A549 (cell line): ENCODE measurements around the gene SST. TPM values are rescaled to one million over a fixed set of nuclear protein-coding genes. Genes with fewer than 3 reads are reported as not detected.

Experiments used
- ATAC-seq, 2 experiments: fragments of 200-7000 bp in 1 of 2; fragments of >200 bp in 1 of 2; cut with Nextera tagmentation in 1 of 2; cut with Tn5 transposase in 1 of 2; 3 replicates each; pipeline versions ENCODE4 v1.8.0 to v1.9.1; 2018 to 2020; ENCODE audit warnings: mild to moderate bottlenecking in 1 of 2, moderate library complexity in 1 of 2
- CTCF ChIA-PET: fragments of 300-600 bp; sonication (Branson Sonifier 250); formaldehyde crosslinking; extraction: SDS; loops from one replicate; lab custom pipeline; 2021; ENCODE audit warnings: antibody characterized with exemption, inconsistent platforms; lab: Yijun Ruan, JAX
- POLR2A ChIA-PET: fragments of 350-600 bp; formaldehyde crosslinking; extraction: SDS; loops from one replicate; lab custom pipeline; 2021; ENCODE audit warnings: antibody characterized with exemption, inconsistent platforms; lab: Yijun Ruan, JAX
- DNase-seq, 2 experiments: peaks; one replicate each; pipeline versions ENCODE4 v3.0.0 to v3.0.0-alpha.2; 2011 to 2016; ENCODE audit warnings: low read depth in 1 of 2, low spot score in 1 of 2
- FAIRE-seq: peaks from 2 replicates; lab custom pipeline; 2011; peaks lifted over from hg19 to GRCh38; lab: Jason Lieb, UNC
- H3K27ac ChIP-seq, 2 experiments: fragments of >200 bp; sonication (Bioruptor Twin); formaldehyde crosslinking; 3 replicates each; pipeline ENCODE4 v1.5.1; 2016 to 2017
- H3K4me1 ChIP-seq: fragments of >200 bp; sonication (Bioruptor Twin); formaldehyde crosslinking; 3 replicates; pipeline ENCODE4 v1.6.1; 2016
- H3K4me2 ChIP-seq: fragments of >200 bp; sonication (Bioruptor Twin); formaldehyde crosslinking; 3 replicates; pipeline ENCODE4 v1.6.1; 2016
- H3K4me3 ChIP-seq: fragments of >200 bp; sonication (Bioruptor Twin); formaldehyde crosslinking; 3 replicates; pipeline ENCODE4 v1.5.1; 2016
- H3K9me3 ChIP-seq: fragments of >200 bp; sonication (Bioruptor Twin); formaldehyde crosslinking; 3 replicates; pipeline ENCODE4 v1.6.1; 2016
- CHD2 ChIP-seq: fragments of 150-350 bp; IDR thresholded peaks from 2 replicates; pipeline ENCODE4 v1.6.1; 2014; ENCODE audit warnings: low read length; ENCODE audit not compliant: partially characterized antibody
- CTCF ChIP-seq: fragments of >200 bp; sonication (Bioruptor Twin); formaldehyde crosslinking; IDR thresholded peaks from 3 replicates; pipeline ENCODE4 v1.5.1; 2016
- E2F6 ChIP-seq: IDR thresholded peaks from 2 replicates; pipeline ENCODE4 v1.6.1; 2012; ENCODE audit warnings: low read depth, borderline replicate concordance
- EHMT2 ChIP-seq: fragments of 200-600 bp; sonication (generic); IDR thresholded peaks from 2 replicates; pipeline ENCODE4 v1.6.1; 2016; ENCODE audit warnings: antibody characterized with exemption, low read depth, mild to moderate bottlenecking, moderate library complexity
- ESRRA ChIP-seq: fragments of 150-350 bp; IDR thresholded peaks from 2 replicates; pipeline ENCODE4 v1.6.1; 2014; ENCODE audit warnings: mild to moderate bottlenecking, low read length, borderline replicate concordance
- FOSL2 ChIP-seq, 2 experiments: fragments of 450-650 bp in 1 of 2; fragments of >200 bp in 1 of 2; sonication (Bioruptor Twin) in 1 of 2; formaldehyde crosslinking; IDR thresholded peaks; 2 replicates each; pipeline versions ENCODE4 v1.5.0 to v1.6.1; 2016 to 2020; ENCODE audit warnings: mild to moderate bottlenecking in 1 of 2, moderate library complexity in 1 of 2
- HES2 ChIP-seq: fragments of >200 bp; sonication (Bioruptor Twin); formaldehyde crosslinking; IDR thresholded peaks from 2 replicates; pipeline ENCODE4 v1.6.1; 2016
- HEYL ChIP-seq: fragments of 250-450 bp; sonication (Bioruptor Pico); IDR thresholded peaks from 2 replicates; pipeline ENCODE4 v1.8.0; 2021; ENCODE audit warnings: mild to moderate bottlenecking, moderate library complexity
- HOXB13 ChIP-seq: fragments of 250-450 bp; sonication (Bioruptor Pico); IDR thresholded peaks from 2 replicates; pipeline ENCODE4 v1.5.0; 2020; ENCODE audit warnings: low read depth, mild to moderate bottlenecking, moderate library complexity
- HOXB5 ChIP-seq: fragments of 250-450 bp; sonication (Bioruptor Pico); IDR thresholded peaks from 2 replicates; pipeline ENCODE4 v1.5.0; 2020; ENCODE audit warnings: mild to moderate bottlenecking, moderate library complexity
- JUN ChIP-seq, 2 experiments: fragments of >200 bp; sonication (Bioruptor Twin); formaldehyde crosslinking; IDR thresholded peaks; 2 replicates in 1 of 2; 3 replicates in 1 of 2; pipeline ENCODE4 v1.6.1; 2016 to 2017
- PBX3 ChIP-seq: IDR thresholded peaks from 2 replicates; pipeline ENCODE4 v1.6.1; 2012
- PHF8 ChIP-seq: fragments of 200-600 bp; sonication (generic); IDR thresholded peaks from 2 replicates; pipeline ENCODE4 v1.6.1; 2016; ENCODE audit warnings: low read depth, mild to moderate bottlenecking, antibody characterized with exemption, moderate library complexity, borderline replicate concordance
- POLR2A ChIP-seq: IDR thresholded peaks from 2 replicates; pipeline ENCODE4 v1.6.1; 2012; ENCODE audit warnings: mild to moderate bottlenecking, low read length
- RCOR1 ChIP-seq: fragments of 150-350 bp; IDR thresholded peaks from 2 replicates; pipeline ENCODE4 v1.6.1; 2014; ENCODE audit warnings: antibody characterized with exemption, low read length, low read depth
- RNF2 ChIP-seq: fragments of 200-600 bp; sonication (generic); IDR thresholded peaks from 2 replicates; pipeline ENCODE4 v1.6.1; 2016; ENCODE audit warnings: low read depth, mild to moderate bottlenecking, antibody characterized with exemption, moderate library complexity, borderline replicate concordance
- SMC3 ChIP-seq: fragments of >200 bp; sonication (Bioruptor Twin); formaldehyde crosslinking; IDR thresholded peaks from 3 replicates; pipeline ENCODE4 v1.6.1; 2018; ENCODE audit warnings: inconsistent platforms
- SREBF2 ChIP-seq: fragments of 450-650 bp; IDR thresholded peaks from 2 replicates; pipeline ENCODE4 v1.6.1; 2014; ENCODE audit warnings: mild to moderate bottlenecking, moderate library complexity
- TP53 ChIP-seq: fragments of 250-450 bp; sonication (Bioruptor Pico); IDR thresholded peaks from 2 replicates; pipeline ENCODE4 v1.5.0; 2021; ENCODE audit warnings: mild to moderate bottlenecking, moderate library complexity
- ZC3H11A ChIP-seq: fragments of 450-650 bp; IDR thresholded peaks from 2 replicates; pipeline ENCODE4 v1.6.1; 2014; ENCODE audit warnings: antibody characterized with exemption, mild to moderate bottlenecking
- ZNF302 ChIP-seq: fragments of 250-450 bp; sonication (Bioruptor Pico); IDR thresholded peaks from 2 replicates; pipeline ENCODE4 v1.9.0; 2021; ENCODE audit warnings: inconsistent platforms, mild to moderate bottlenecking, moderate library complexity
- ZSCAN20 ChIP-seq: fragments of 250-450 bp; sonication (Bioruptor Pico); IDR thresholded peaks from 2 replicates; pipeline ENCODE4 v1.8.0; 2022; ENCODE audit warnings: mild to moderate bottlenecking, moderate library complexity
- WGBS: methylation state at CpG from one replicate; pipeline ENCODE4 v1.1.6; 2017; ENCODE audit errors: missing lambda C conversion rate; 5-methylcytosine and 5-hydroxymethylcytosine counted together
- polyA plus RNA-seq, 4 experiments: library from polyadenylated mRNA; depleted of rRNA in 3 of 4; stranded (reverse); fragments of >200 nt; fragmentation: RNase III in 1 of 4; extraction: RNeasy Plus Mini Kit Qiagen cat#74134 plus additional on column Dnase treatment in 1 of 4; gene quantifications; 2 replicates in 3 of 4; 3 replicates in 1 of 4; pipeline ENCODE4 v1.2.3, GENCODE V29; 2011 to 2017

SST gene
- polyA plus RNA-seq, 2 of the 4 experiments (the other 2 are of a cell fraction), result not detected

- TF ChIP-seq HEYL (CRISPR knock-in tag) (no peak), ZSCAN20 (CRISPR knock-in tag) (no peak), PHF8 (no peak), E2F6 (no peak), EHMT2 (no peak), RNF2 (no peak), POLR2A (no peak), RCOR1 (no peak), HOXB13 (no peak)
- FAIRE-seq (no peak), DNase-seq (no peak), ATAC-seq (no peak)
- Histone ChIP-seq H3K9me3 (no peaks in the 10 kb centered on the region), H3K4me1 (no peaks in the 10 kb centered on the region), H3K4me2 (no peak overlapping the region), H3K27ac (no peak overlapping the region), H3K4me3 (no peak overlapping the region)
- POLR2A ChIA-PET, result no interaction called here
- CTCF ChIA-PET, result no interaction called here
These were observed 33.7 kb downstream of the SST start for GRCh38 chr3:187636528-187636927.

GRCh38 chr3:187630404-187630803 is 39.8 kb downstream of the SST start:
- ChIA-PET CTCF (interaction anchor here (1.2 kb wide), 1 partner anchor 310 kb away, joined by 3 read pairs; no protein-coding TSS in a partner anchor), POLR2A (no interaction called here)
- DNase-seq (no peak), ATAC-seq (no peak), FAIRE-seq (no peak)
- Histone ChIP-seq H3K4me2 (no peak overlapping the region), H3K27ac (no peak overlapping the region), H3K4me3 (no peak overlapping the region), H3K4me1 (no peaks in the 10 kb centered on the region), H3K9me3 (no peaks in the 10 kb centered on the region)
- no peak for TF ChIP-seq E2F6
- TF ChIP-seq SMC3, result no peak
- TF ChIP-seq ESRRA, result no peak
- WGBS, result 54% methylated on average over 3 of the region's 3 CpGs

- H3K27ac ChIP-seq, result no peak overlapping the region
- FAIRE-seq, result no peak
These were observed 40.5 kb downstream of the SST start for GRCh38 chr3:187629711-187630110.

More at GRCh38 chr3:187629711-187630110, 40.5 kb downstream of the SST start:
- no peak overlapping the region for H3K4me3 ChIP-seq
- 41% methylated on average over 4 of the region's 4 CpGs for WGBS
- H3K4me1 ChIP-seq, result no peaks in the 10 kb centered on the region
- no peak for TF ChIP-seq HES2
- no peak for TF ChIP-seq ZNF302 (CRISPR knock-in tag)
- no peak for TF ChIP-seq ZC3H11A
- TF ChIP-seq CTCF, result no peak
- TF ChIP-seq PBX3, result no peak
- TF ChIP-seq SREBF2, result no peak
- TF ChIP-seq FOSL2 (IDR thresholded peaks at IDR 0.05), result no peak
- no peak for TF ChIP-seq FOSL2 (CRISPR knock-in tag; IDR thresholded peaks at IDR 0.05)
- no peak for TF ChIP-seq HEYL (CRISPR knock-in tag)
- no peak for TF ChIP-seq TP53 (CRISPR knock-in tag)
- no peak for TF ChIP-seq JUN (IDR thresholded peaks at IDR 0.05)
- no peak for TF ChIP-seq HOXB5 (CRISPR knock-in tag)
- TF ChIP-seq CHD2, result no peak
- TF ChIP-seq, all 56 proteins: peak for 0
- no peak overlapping the region for H3K4me2 ChIP-seq
- POLR2A ChIA-PET, result no interaction called here
- DNase-seq (no peak), ATAC-seq (no peak)
- CTCF ChIA-PET, result interaction anchor here (1.2 kb wide), 1 partner anchor 310 kb away, joined by 3 read pairs; no protein-coding TSS in a partner anchor
- H3K9me3 ChIP-seq, result no peaks in the 10 kb centered on the region
